ENCODE data around the gene WDFY2.
A peak's percentile ranks its signal among the peaks of the same experiment; 100 is the strongest.

The WDFY2 gene

GRCh38 chr13:51600703-51601102 lies 16.4 kb downstream of the WDFY2 start:
- no peak overlapping the region for H3K4me3 ChIP-seq (ENCODE audit: insufficient read depth, low read depth, low read length, poor library complexity, severe bottlenecking)

GRCh38 chr13:51601601-51602565 lies 17.6 kb downstream of the WDFY2 start:
- no peak overlapping the region for H3K4me3 ChIP-seq (ENCODE audit: insufficient read depth, low read depth, low read length, poor library complexity, severe bottlenecking)

More at GRCh38 chr13:51600703-51601102, 16.4 kb downstream of the WDFY2 start:
- Histone ChIP-seq H3K27me3 (replicated peaks; ENCODE audit: control insufficient read depth, insufficient read depth, low read length, poor library complexity, severe bottlenecking) (no peaks in the 10 kb centered on the region), H3K27ac (ENCODE audit: insufficient read depth, low read length, poor library complexity, severe bottlenecking) (no peak overlapping the region), H3K4me1 (ENCODE audit: control insufficient read depth, insufficient read depth, low read length, poor library complexity, severe bottlenecking) (no peaks in the 10 kb centered on the region), H3K9me3 (ENCODE audit: control insufficient read depth, low read length) (no peaks in the 10 kb centered on the region), H3K36me3 (ENCODE audit: control insufficient read depth, insufficient read depth, low read length) (peaks cover 3% of the 10 kb centered on the region)
- DNase-seq = no peak

GRCh38 chr13:51603716-51604115 lies 19.5 kb downstream of the WDFY2 start:
- no peak for DNase-seq
- H3K36me3 ChIP-seq (ENCODE audit: control insufficient read depth, insufficient read depth, low read length) = peaks cover 3% of the 10 kb centered on the region
- no peaks in the 10 kb centered on the region for H3K27me3 ChIP-seq (replicated peaks; ENCODE audit: control insufficient read depth, insufficient read depth, low read length, poor library complexity, severe bottlenecking)
- no peaks in the 10 kb centered on the region for H3K9me3 ChIP-seq (ENCODE audit: control insufficient read depth, low read length)
- no peak overlapping the region for H3K4me3 ChIP-seq (ENCODE audit: insufficient read depth, low read depth, low read length, poor library complexity, severe bottlenecking)
- H3K27ac ChIP-seq (ENCODE audit: insufficient read depth, low read length, poor library complexity, severe bottlenecking) = no peak overlapping the region
- no peaks in the 10 kb centered on the region for H3K4me1 ChIP-seq (ENCODE audit: control insufficient read depth, insufficient read depth, low read length, poor library complexity, severe bottlenecking)

More at GRCh38 chr13:51601601-51602565, 17.6 kb downstream of the WDFY2 start:
- no peak for DNase-seq
- H3K4me1 ChIP-seq (ENCODE audit: control insufficient read depth, insufficient read depth, low read length, poor library complexity, severe bottlenecking) = no peaks in the 10 kb centered on the region
- H3K36me3 ChIP-seq (ENCODE audit: control insufficient read depth, insufficient read depth, low read length) = peaks cover 3% of the 10 kb centered on the region
- H3K9me3 ChIP-seq (ENCODE audit: control insufficient read depth, low read length) = no peaks in the 10 kb centered on the region
- H3K27ac ChIP-seq (ENCODE audit: insufficient read depth, low read length, poor library complexity, severe bottlenecking) = no peak overlapping the region
- H3K27me3 ChIP-seq (replicated peaks; ENCODE audit: control insufficient read depth, insufficient read depth, low read length, poor library complexity, severe bottlenecking) = no peaks in the 10 kb centered on the region

GRCh38 chr13:51605698-51606097 lies 21.4 kb downstream of the WDFY2 start:
- Histone ChIP-seq H3K4me3 (ENCODE audit: insufficient read depth, low read depth, low read length, poor library complexity, severe bottlenecking) (no peak overlapping the region), H3K27me3 (replicated peaks; ENCODE audit: control insufficient read depth, insufficient read depth, low read length, poor library complexity, severe bottlenecking) (no peaks in the 10 kb centered on the region), H3K9me3 (ENCODE audit: control insufficient read depth, low read length) (no peaks in the 10 kb centered on the region), H3K36me3 (ENCODE audit: control insufficient read depth, insufficient read depth, low read length) (peaks cover 3% of the 10 kb centered on the region), H3K4me1 (ENCODE audit: control insufficient read depth, insufficient read depth, low read length, poor library complexity, severe bottlenecking) (no peaks in the 10 kb centered on the region), H3K27ac (ENCODE audit: insufficient read depth, low read length, poor library complexity, severe bottlenecking) (no peak overlapping the region)
- DNase-seq = no peak

GRCh38 chr13:51607165-51607564 lies 22.9 kb downstream of the WDFY2 start:
- no peaks in the 10 kb centered on the region for H3K4me1 ChIP-seq (ENCODE audit: control insufficient read depth, insufficient read depth, low read length, poor library complexity, severe bottlenecking)
- H3K36me3 ChIP-seq (ENCODE audit: control insufficient read depth, insufficient read depth, low read length) = no peaks in the 10 kb centered on the region
- H3K9me3 ChIP-seq (ENCODE audit: control insufficient read depth, low read length) = no peaks in the 10 kb centered on the region
- H3K27me3 ChIP-seq (replicated peaks; ENCODE audit: control insufficient read depth, insufficient read depth, low read length, poor library complexity, severe bottlenecking) = no peaks in the 10 kb centered on the region
- no peak overlapping the region for H3K27ac ChIP-seq (ENCODE audit: insufficient read depth, low read length, poor library complexity, severe bottlenecking)
- no peak overlapping the region for H3K4me3 ChIP-seq (ENCODE audit: insufficient read depth, low read depth, low read length, poor library complexity, severe bottlenecking)
- no peak for DNase-seq

GRCh38 chr13:51608857-51609406 lies 24.7 kb downstream of the WDFY2 start:
- H3K9me3 ChIP-seq (ENCODE audit: control insufficient read depth, low read length) = no peaks in the 10 kb centered on the region
- H3K36me3 ChIP-seq (ENCODE audit: control insufficient read depth, insufficient read depth, low read length) = no peaks in the 10 kb centered on the region
- DNase-seq = no peak
- H3K27ac ChIP-seq (ENCODE audit: insufficient read depth, low read length, poor library complexity, severe bottlenecking) = no peak overlapping the region
- no peaks in the 10 kb centered on the region for H3K27me3 ChIP-seq (replicated peaks; ENCODE audit: control insufficient read depth, insufficient read depth, low read length, poor library complexity, severe bottlenecking)
- no peaks in the 10 kb centered on the region for H3K4me1 ChIP-seq (ENCODE audit: control insufficient read depth, insufficient read depth, low read length, poor library complexity, severe bottlenecking)
- no peak overlapping the region for H3K4me3 ChIP-seq (ENCODE audit: insufficient read depth, low read depth, low read length, poor library complexity, severe bottlenecking)

- no peaks in the 10 kb centered on the region for H3K4me1 ChIP-seq (ENCODE audit: control insufficient read depth, insufficient read depth, low read length, poor library complexity, severe bottlenecking)
- H3K9me3 ChIP-seq (ENCODE audit: control insufficient read depth, low read length) = no peaks in the 10 kb centered on the region
Observed at GRCh38 chr13:51612867-51613266, 28.6 kb downstream of the WDFY2 start.

GRCh38 chr13:51613535-51613934 lies 29.3 kb downstream of the WDFY2 start:
- no peaks in the 10 kb centered on the region for H3K4me1 ChIP-seq (ENCODE audit: control insufficient read depth, insufficient read depth, low read length, poor library complexity, severe bottlenecking)
- no peaks in the 10 kb centered on the region for H3K36me3 ChIP-seq (ENCODE audit: control insufficient read depth, insufficient read depth, low read length)
- no peak overlapping the region for H3K4me3 ChIP-seq (ENCODE audit: insufficient read depth, low read depth, low read length, poor library complexity, severe bottlenecking)
- no peaks in the 10 kb centered on the region for H3K9me3 ChIP-seq (ENCODE audit: control insufficient read depth, low read length)
- no peak for DNase-seq
- H3K27ac ChIP-seq (ENCODE audit: insufficient read depth, low read length, poor library complexity, severe bottlenecking) = no peak overlapping the region
- H3K27me3 ChIP-seq (replicated peaks; ENCODE audit: control insufficient read depth, insufficient read depth, low read length, poor library complexity, severe bottlenecking) = no peaks in the 10 kb centered on the region

More at GRCh38 chr13:51612867-51613266, 28.6 kb downstream of the WDFY2 start:
- H3K27ac ChIP-seq (ENCODE audit: insufficient read depth, low read length, poor library complexity, severe bottlenecking) = no peak overlapping the region
- DNase-seq = no peak
- no peaks in the 10 kb centered on the region for H3K27me3 ChIP-seq (replicated peaks; ENCODE audit: control insufficient read depth, insufficient read depth, low read length, poor library complexity, severe bottlenecking)
- H3K36me3 ChIP-seq (ENCODE audit: control insufficient read depth, insufficient read depth, low read length) = no peaks in the 10 kb centered on the region
- no peak overlapping the region for H3K4me3 ChIP-seq (ENCODE audit: insufficient read depth, low read depth, low read length, poor library complexity, severe bottlenecking)

GRCh38 chr13:51614350-51614786 lies 30.1 kb downstream of the WDFY2 start:
- Histone ChIP-seq H3K36me3 (ENCODE audit: control insufficient read depth, insufficient read depth, low read length) (no peaks in the 10 kb centered on the region), H3K9me3 (ENCODE audit: control insufficient read depth, low read length) (no peaks in the 10 kb centered on the region), H3K27ac (ENCODE audit: insufficient read depth, low read length, poor library complexity, severe bottlenecking) (peak overlapping the region; percentile 58), H3K27me3 (replicated peaks; ENCODE audit: control insufficient read depth, insufficient read depth, low read length, poor library complexity, severe bottlenecking) (no peaks in the 10 kb centered on the region), H3K4me1 (ENCODE audit: control insufficient read depth, insufficient read depth, low read length, poor library complexity, severe bottlenecking) (no peaks in the 10 kb centered on the region), H3K4me3 (ENCODE audit: insufficient read depth, low read depth, low read length, poor library complexity, severe bottlenecking) (peak overlapping the region; percentile 20)
- DNase-seq = peak in 2 of 3 donors; percentile 3 to 14

GRCh38 chr13:51618626-51619025 lies 34.4 kb downstream of the WDFY2 start:
- Histone ChIP-seq H3K27ac (ENCODE audit: insufficient read depth, low read length, poor library complexity, severe bottlenecking) (no peak overlapping the region), H3K9me3 (ENCODE audit: control insufficient read depth, low read length) (no peaks in the 10 kb centered on the region), H3K4me3 (ENCODE audit: insufficient read depth, low read depth, low read length, poor library complexity, severe bottlenecking) (no peak overlapping the region), H3K4me1 (ENCODE audit: control insufficient read depth, insufficient read depth, low read length, poor library complexity, severe bottlenecking) (no peaks in the 10 kb centered on the region), H3K36me3 (ENCODE audit: control insufficient read depth, insufficient read depth, low read length) (no peaks in the 10 kb centered on the region), H3K27me3 (replicated peaks; ENCODE audit: control insufficient read depth, insufficient read depth, low read length, poor library complexity, severe bottlenecking) (no peaks in the 10 kb centered on the region)
- DNase-seq = no peak
